ENCODE results near the gene USP12. TPM values are rescaled to one million over a fixed set of nuclear protein-coding genes. Genes with fewer than 3 reads are reported as not detected.
A peak's percentile ranks its signal among the peaks of the same experiment; 100 is the strongest.
"Not testable (repeated sequence)": the region's sequence is repeated elsewhere in the genome, so short reads cannot be mapped to it uniquely, and the experiment has no call there.

The USP12 gene
- total RNA-seq, 2 experiments from 2014 or later = 19.3 to 19.8 TPM

DNA sequence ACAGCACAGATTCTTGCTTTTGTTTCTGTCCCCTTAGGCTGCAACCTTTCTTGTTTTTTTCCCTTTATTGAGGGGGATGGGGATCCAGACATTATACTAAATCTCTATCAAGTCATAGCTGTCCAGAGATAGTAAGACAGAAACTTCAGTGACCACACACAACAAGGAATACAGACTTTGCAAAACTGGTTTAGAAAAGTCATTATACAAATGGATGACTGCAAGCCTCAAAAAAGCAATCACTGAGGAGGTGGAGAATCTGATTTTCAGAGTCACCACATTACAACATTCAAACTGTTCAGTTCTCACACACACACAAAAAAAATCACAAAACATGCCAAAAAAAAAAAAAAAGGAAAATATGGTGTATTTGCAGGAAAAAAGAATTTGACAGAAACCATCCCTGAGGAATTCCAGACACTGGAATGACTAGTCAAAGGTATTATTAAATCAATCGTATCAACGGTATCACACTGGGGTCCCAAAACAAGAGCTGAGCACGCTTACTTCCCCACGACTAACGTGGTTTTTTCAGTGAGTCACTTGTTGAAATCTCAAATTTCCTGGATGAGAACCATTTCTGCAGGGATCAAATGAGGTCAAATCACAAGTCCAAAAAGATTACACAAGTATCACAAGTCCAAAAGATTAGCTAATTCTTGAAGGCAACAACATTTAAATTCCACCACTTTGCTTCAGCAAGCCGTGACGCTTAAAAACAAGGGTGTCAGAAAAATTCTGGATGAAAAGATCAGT lies 41.2 kb downstream of the USP12 start:
- H3K27me3 Mint-ChIP-seq (ENCODE audit: low read depth) = no peaks in the 10 kb centered on the region
- ChIA-PET CTCF (interaction anchor here (0.6 to 1.5 kb wide), 6 partner anchors 10 to 232 kb away, joined by 3 to 6 read pairs (median 3); partner anchors contain the start of gene RASL11A), POLR2A (interaction anchor here (0.7 to 1.8 kb wide), 4 partner anchors 32 to 121 kb away, joined by 3 to 10 read pairs (median 6); no protein-coding TSS in a partner anchor)
- peaks cover 3% of the 10 kb centered on the region for H3K9me3 Mint-ChIP-seq (ENCODE audit: insufficient read depth)
- H3K27ac Mint-ChIP-seq = peak overlapping the region; percentile 76
- peaks cover 77% of the 10 kb centered on the region for H3K4me1 Mint-ChIP-seq (ENCODE audit: low read depth)
- no peak overlapping the region for H3K4me3 Mint-ChIP-seq
- H3K36me3 Mint-ChIP-seq (ENCODE audit: low read depth) = peaks cover 33% of the 10 kb centered on the region
- ATAC-seq (no peak), DNase-seq (no peak)

DNA sequence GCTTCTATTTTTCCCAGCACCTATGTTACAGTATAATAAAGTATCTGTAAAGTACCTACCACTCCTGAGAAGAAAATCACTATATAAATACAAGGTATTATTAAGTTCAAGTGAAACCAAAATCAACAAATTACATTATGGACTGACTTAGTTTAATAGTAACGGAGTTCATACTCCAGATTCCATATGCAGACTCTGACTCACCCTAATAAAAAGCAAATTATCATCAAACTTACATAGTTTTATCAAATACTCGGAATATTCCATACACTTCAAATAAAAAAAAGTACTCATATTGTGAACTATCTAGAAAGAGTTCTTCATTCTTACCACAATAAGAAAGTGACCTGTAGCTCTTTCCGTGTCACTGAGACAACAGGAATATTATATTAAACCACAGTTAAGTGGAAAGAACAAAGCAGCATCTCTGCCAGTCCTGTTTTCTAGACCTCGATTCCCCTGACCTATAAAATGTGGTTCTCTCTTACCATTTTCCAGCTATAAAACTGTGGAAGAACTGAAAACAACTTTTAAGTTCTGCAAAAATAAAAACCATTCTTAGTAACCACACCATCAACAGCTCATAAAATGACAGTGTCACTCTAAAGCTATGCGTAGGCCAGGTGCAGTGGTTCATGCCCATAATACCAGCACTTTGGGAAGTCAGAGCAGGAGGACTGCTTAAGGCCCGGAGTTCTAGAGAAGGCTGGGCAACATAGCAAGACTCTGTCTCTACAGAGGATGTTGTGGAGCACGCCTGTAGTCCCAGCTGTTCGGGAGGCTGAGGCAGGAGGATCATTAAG lies 42.6 kb downstream of the USP12 start:
- Mint-ChIP-seq H3K4me3 (no peak overlapping the region), H3K27me3 (ENCODE audit: low read depth) (no peaks in the 10 kb centered on the region), H3K9me3 (ENCODE audit: insufficient read depth) (peaks cover 13% of the 10 kb centered on the region), H3K27ac (no peak overlapping the region), H3K36me3 (ENCODE audit: low read depth) (peaks cover 43% of the 10 kb centered on the region), H3K4me1 (ENCODE audit: low read depth) (peaks cover 74% of the 10 kb centered on the region)
- ChIA-PET POLR2A (interaction anchor here (1.2 to 1.3 kb wide), 2 partner anchors 41 to 122 kb away, joined by 3 read pairs; no protein-coding TSS in a partner anchor), CTCF (interaction anchor here (0.8 to 1.6 kb wide), 4 partner anchors 9 to 142 kb away, joined by 3 to 5 read pairs (median 4); partner anchors contain the start of gene RASL11A)
- DNase-seq (no peak), ATAC-seq (no peak)

DNA sequence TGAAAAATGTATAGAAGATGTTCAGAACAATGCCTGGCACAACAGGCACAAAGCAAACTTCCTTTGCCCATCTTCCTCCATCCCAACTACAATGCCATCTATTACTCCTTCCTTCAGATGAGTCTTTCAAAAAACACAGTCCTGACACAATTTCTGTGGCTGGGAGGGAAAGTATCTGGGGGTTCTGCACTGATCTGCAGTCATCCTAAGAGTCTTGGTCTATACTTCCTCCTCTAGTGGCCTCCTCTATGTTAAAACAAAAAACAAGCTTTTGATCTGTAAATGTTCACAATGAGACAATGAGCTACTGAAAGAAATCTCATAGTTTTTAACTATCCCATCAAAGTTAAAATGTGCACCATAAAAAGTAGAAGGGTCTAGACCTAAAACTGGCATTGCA lies 44.8 kb downstream of the USP12 start:
- Mint-ChIP-seq H3K4me1 (ENCODE audit: low read depth) (peaks cover 60% of the 10 kb centered on the region), H3K27me3 (ENCODE audit: low read depth) (no peaks in the 10 kb centered on the region)

DNA sequence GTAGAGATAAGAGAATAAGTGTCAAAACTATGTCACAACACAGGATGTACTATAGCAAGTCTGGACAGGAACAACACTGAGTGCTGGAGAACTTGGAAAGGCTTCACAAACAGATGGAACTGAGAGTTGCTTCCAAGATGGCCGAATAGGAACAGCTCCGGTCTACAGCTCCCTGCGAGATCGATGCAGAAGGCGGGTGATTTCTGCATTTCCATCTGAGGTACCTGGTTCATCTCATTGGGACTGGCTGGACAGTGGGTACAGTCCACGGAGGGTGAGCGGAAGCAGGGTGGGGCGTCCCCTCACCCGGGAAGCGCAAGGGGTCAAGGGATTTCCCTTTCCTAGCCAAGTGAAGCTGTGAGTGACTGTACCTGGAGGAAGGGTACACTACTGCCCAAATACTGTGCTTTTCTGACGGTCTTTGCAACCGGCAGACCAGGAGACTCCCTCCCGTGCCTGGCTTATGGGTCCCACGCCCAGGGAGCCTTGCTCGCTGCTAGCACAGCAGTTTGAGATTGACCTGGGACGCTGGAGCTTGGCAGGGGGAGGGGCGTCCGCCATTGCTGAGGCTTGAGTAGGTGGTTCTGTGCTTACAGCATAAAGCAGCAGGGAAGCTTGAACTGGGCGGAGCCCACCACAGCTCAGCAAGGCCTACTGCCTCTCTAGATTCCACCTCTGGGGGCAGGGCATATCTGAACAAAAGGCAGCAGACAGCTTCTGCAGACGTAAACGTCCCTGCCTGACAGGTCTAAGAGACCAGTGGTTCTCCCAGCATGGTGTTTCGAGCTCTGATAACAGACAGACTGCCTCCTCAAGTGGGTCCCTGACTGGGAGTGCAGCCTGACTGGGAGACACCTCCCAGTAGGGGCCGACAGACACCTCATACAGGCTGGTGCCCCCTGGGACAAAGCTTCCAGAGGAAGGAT lies 46.0 kb downstream of the USP12 start:
- Mint-ChIP-seq H3K4me1 (ENCODE audit: low read depth) (peaks cover 51% of the 10 kb centered on the region), H3K36me3 (ENCODE audit: low read depth) (peaks cover 56% of the 10 kb centered on the region), H3K27me3 (ENCODE audit: low read depth) (no peaks in the 10 kb centered on the region), H3K4me3 (no peak overlapping the region), H3K9me3 (ENCODE audit: insufficient read depth) (peaks cover 21% of the 10 kb centered on the region), H3K27ac (no peak overlapping the region)
- POLR2A ChIA-PET = no interaction called here
- DNase-seq = no peak
- no peak for ATAC-seq
- CTCF ChIA-PET = interaction anchor here (1.6 kb wide), 1 partner anchor 47 kb away, joined by 3 read pairs; no protein-coding TSS in a partner anchor

More for the DNA sequence above, 44.8 kb downstream of the USP12 start:
- ChIA-PET CTCF (interaction anchor here (0.6 to 1.6 kb wide), 5 partner anchors 12 to 235 kb away, joined by 3 to 5 read pairs (median 3); no protein-coding TSS in a partner anchor), POLR2A (no interaction called here)
- no peak overlapping the region for H3K27ac Mint-ChIP-seq
- H3K36me3 Mint-ChIP-seq (ENCODE audit: low read depth) = peaks cover 54% of the 10 kb centered on the region
- DNase-seq = no peak
- no peak overlapping the region for H3K4me3 Mint-ChIP-seq
- no peak for ATAC-seq
- peaks cover 23% of the 10 kb centered on the region for H3K9me3 Mint-ChIP-seq (ENCODE audit: insufficient read depth)

DNA sequence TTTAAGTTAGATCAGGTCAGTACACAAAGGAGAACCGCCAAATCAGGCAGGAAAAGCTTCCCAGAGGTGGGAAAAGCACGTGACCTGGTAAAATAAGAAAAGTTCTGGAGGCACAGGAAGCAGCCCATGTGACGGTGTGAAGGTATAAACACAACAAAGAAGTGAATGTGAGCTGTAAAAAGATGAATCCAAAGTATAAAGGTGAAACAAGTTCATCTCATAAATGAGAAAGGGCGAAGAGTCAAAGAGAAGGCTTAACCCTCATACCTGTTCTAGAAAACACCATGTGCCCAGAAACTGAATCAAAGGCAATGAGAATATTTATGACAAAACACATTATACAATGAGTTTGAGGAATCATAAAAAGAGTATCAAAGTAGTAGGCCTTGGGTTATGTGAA lies 47.0 kb downstream of the USP12 start:
- H3K9me3 Mint-ChIP-seq (ENCODE audit: insufficient read depth) = peaks cover 20% of the 10 kb centered on the region
- peaks cover 48% of the 10 kb centered on the region for H3K36me3 Mint-ChIP-seq (ENCODE audit: low read depth)
- POLR2A ChIA-PET = no interaction called here
- no peaks in the 10 kb centered on the region for H3K27me3 Mint-ChIP-seq (ENCODE audit: low read depth)
- CTCF ChIA-PET = no interaction called here
- H3K27ac Mint-ChIP-seq = no peak overlapping the region
- no peak overlapping the region for H3K4me3 Mint-ChIP-seq
- no peak for ATAC-seq
- DNase-seq = no peak
- H3K4me1 Mint-ChIP-seq (ENCODE audit: low read depth) = peaks cover 42% of the 10 kb centered on the region

DNA sequence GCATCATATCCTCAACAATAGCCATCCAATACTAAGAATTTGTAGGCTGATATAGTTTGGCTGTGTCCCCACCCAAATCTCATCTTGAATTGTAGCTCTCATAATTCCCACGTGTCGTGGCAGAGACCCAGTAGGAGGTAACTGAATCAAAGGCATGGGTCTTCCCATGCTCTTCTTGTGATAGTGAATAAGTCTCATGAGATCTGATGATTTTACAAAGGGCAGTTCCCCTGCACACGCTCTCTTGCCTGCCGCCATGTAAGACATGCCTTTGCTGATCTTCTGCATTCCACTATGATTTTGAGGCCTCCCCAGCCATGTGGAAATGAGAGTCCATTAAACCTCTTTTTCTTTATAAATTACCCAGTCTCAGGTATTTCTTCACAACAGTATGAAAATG lies 48.2 kb downstream of the USP12 start:
- H3K4me3 Mint-ChIP-seq; ATAC-seq; H3K27ac Mint-ChIP-seq; DNase-seq; POLR2A ChIA-PET; H3K27me3 Mint-ChIP-seq (ENCODE audit: low read depth): not testable (repeated sequence)
- peaks cover 20% of the 10 kb centered on the region for H3K9me3 Mint-ChIP-seq (ENCODE audit: insufficient read depth)
- CTCF ChIA-PET = interaction anchor here (0.8 kb wide), 1 partner anchor 8 kb away, joined by 3 read pairs; no protein-coding TSS in a partner anchor
- peaks cover 34% of the 10 kb centered on the region for H3K4me1 Mint-ChIP-seq (ENCODE audit: low read depth)
- peaks cover 45% of the 10 kb centered on the region for H3K36me3 Mint-ChIP-seq (ENCODE audit: low read depth)

DNA sequence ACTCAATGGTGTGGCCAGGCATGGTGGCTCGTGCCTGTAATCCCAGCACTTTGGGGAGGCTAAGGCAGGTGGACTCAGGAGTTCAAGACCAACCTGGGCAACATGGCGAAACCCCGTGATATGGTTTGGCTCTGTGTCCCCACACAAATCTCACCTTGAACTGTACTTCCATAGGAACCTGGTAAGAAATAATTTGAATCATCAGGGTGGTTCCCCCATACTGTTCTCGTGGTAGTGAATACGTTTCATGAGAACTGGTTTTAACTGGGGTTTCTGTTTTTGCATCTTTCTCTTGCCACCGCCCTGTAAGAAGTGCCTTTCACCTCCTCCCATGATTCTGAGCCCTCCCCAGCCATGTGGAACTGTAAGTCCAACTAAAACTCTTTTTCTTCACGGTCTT lies 49.6 kb downstream of the USP12 start:
- ATAC-seq (no peak), DNase-seq (no peak)
- POLR2A ChIA-PET = no interaction called here
- H3K27ac Mint-ChIP-seq = no peak overlapping the region
- H3K9me3 Mint-ChIP-seq (ENCODE audit: insufficient read depth) = peaks cover 20% of the 10 kb centered on the region
- no peaks in the 10 kb centered on the region for H3K27me3 Mint-ChIP-seq (ENCODE audit: low read depth)
- H3K4me1 Mint-ChIP-seq (ENCODE audit: low read depth) = peaks cover 22% of the 10 kb centered on the region
- no peak overlapping the region for H3K4me3 Mint-ChIP-seq
- peaks cover 41% of the 10 kb centered on the region for H3K36me3 Mint-ChIP-seq (ENCODE audit: low read depth)
- CTCF ChIA-PET = no interaction called here

DNA sequence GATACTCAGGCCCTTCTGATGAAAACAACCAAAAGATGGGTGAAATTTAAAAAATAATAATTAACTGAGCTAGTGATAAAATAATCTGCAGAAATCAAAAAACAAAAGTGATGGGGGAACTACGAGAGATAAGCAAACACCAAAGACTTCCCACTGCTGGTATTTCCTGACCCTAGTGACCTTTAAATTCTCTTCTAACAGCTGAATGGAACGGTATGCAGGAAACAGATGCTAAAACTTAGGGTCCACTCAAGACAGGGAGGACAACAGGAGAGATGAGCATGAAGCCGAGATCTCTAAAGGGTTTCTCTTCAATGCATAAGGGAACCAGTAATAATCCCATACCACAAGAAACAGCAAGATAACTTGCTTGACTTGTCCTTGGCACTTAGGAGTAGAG lies 50.8 kb downstream of the USP12 start:
- peaks cover 47% of the 10 kb centered on the region for H3K36me3 Mint-ChIP-seq (ENCODE audit: low read depth)
- no peaks in the 10 kb centered on the region for H3K27me3 Mint-ChIP-seq (ENCODE audit: low read depth)
- ATAC-seq (no peak), DNase-seq (no peak)
- CTCF ChIA-PET = interaction anchor here (1.3 kb wide), 1 partner anchor 10 kb away, joined by 3 read pairs; no protein-coding TSS in a partner anchor
- H3K4me1 Mint-ChIP-seq (ENCODE audit: low read depth) = peaks cover 11% of the 10 kb centered on the region
- peaks cover 20% of the 10 kb centered on the region for H3K9me3 Mint-ChIP-seq (ENCODE audit: insufficient read depth)
- H3K27ac Mint-ChIP-seq = no peak overlapping the region
- POLR2A ChIA-PET = no interaction called here
- no peak overlapping the region for H3K4me3 Mint-ChIP-seq

DNA sequence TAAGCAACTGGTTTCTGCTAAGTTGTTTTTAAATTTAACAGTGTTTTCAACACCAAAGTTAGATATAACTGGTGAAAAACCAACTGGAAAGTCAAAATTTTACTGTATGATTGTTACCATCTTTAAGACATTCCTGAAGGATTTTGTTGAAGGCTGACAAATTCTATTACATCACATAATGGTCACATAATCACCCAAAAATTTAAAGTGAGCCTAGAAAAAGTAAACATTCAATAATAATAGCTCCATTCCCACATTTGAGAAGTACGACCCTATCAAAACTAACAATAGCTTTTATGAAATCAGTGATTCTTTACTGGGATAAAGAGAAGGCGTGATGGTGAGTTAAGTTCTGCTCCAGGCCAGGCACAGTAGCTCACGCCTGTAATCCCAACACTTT lies 51.6 kb downstream of the USP12 start:
- POLR2A ChIA-PET = no interaction called here
- DNase-seq (no peak), ATAC-seq (no peak)
- Mint-ChIP-seq H3K27ac (no peak overlapping the region), H3K4me3 (no peak overlapping the region), H3K4me1 (ENCODE audit: low read depth) (peaks cover 6% of the 10 kb centered on the region), H3K36me3 (ENCODE audit: low read depth) (peaks cover 47% of the 10 kb centered on the region), H3K27me3 (ENCODE audit: low read depth) (no peaks in the 10 kb centered on the region), H3K9me3 (ENCODE audit: insufficient read depth) (peaks cover 20% of the 10 kb centered on the region)
- CTCF ChIA-PET = interaction anchor here (1.3 kb wide), 1 partner anchor 10 kb away, joined by 3 read pairs; no protein-coding TSS in a partner anchor

DNA sequence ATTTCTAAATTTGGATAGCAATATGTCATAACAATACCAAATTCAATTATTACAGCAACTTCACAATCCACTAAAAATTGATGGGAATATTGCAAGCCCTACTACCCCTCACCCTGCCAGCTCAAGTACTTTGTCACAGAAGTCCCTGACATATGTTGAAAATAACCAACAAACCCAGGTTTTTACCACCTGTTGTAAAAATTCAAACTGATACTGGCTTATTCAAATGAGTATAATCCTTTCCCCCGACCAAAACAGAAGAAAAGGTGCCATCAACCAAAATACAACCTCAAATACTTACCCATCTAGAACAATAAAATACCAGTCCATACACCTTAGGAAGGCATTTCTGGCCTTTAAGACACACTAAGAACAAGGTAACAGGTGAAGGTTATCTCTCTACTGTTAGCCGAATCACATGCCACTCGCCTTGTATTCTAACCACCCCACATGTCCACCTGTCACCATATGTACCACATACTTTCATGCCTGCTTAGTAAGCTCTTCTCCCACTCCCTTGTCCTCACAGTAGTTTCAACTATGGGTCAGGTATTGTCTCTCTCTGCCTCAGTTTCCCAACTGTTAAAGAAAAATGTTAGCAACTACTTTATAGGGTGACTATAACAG lies 53.1 kb downstream of the USP12 start:
- Mint-ChIP-seq H3K36me3 (ENCODE audit: low read depth) (peaks cover 42% of the 10 kb centered on the region), H3K27me3 (ENCODE audit: low read depth) (no peaks in the 10 kb centered on the region), H3K27ac (no peak overlapping the region), H3K4me3 (no peak overlapping the region), H3K4me1 (ENCODE audit: low read depth) (peaks cover 6% of the 10 kb centered on the region), H3K9me3 (ENCODE audit: insufficient read depth) (peaks cover 5% of the 10 kb centered on the region)
- DNase-seq (no peak), ATAC-seq (no peak)
- ChIA-PET CTCF (interaction anchor here (1.1 kb wide), 1 partner anchor 8 kb away, joined by 3 read pairs; no protein-coding TSS in a partner anchor), POLR2A (interaction anchor here (0.6 kb wide), 1 partner anchor 29 kb away, joined by 3 read pairs; no protein-coding TSS in a partner anchor)

DNA sequence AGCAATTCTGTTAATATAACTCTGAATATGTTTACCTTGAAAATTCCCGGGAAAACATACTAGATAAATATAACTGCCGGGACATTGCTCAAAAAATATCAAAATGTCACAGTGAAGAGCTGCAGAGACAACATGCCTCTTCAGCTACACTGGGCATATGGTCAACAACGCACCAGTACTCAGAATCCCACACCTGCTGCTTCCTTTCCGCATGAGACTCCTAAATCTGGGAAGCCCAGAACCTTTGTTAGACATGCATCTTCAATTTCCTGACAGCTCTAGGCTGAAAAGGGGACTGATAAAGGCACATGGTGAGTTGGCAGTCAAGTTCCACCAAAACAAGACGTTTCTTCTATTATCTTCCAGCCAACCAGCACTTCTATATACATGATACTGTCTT lies 53.7 kb downstream of the USP12 start:
- H3K27ac Mint-ChIP-seq = no peak overlapping the region
- POLR2A ChIA-PET = no interaction called here
- no peak overlapping the region for H3K4me3 Mint-ChIP-seq
- no peaks in the 10 kb centered on the region for H3K9me3 Mint-ChIP-seq (ENCODE audit: insufficient read depth)
- H3K27me3 Mint-ChIP-seq (ENCODE audit: low read depth) = no peaks in the 10 kb centered on the region
- H3K36me3 Mint-ChIP-seq (ENCODE audit: low read depth) = peaks cover 41% of the 10 kb centered on the region
- DNase-seq (no peak), ATAC-seq (no peak)
- CTCF ChIA-PET = no interaction called here
- peaks cover 6% of the 10 kb centered on the region for H3K4me1 Mint-ChIP-seq (ENCODE audit: low read depth)
